SW480 (cell line): Measurements from ENCODE around the gene ITGB7.
"Not testable (repeated sequence)": the region's sequence is repeated elsewhere in the genome, so short reads cannot be mapped to it uniquely, and the experiment has no call there.

Source experiments
- DNase-seq: peaks from one replicate; pipeline ENCODE4 v3.0.0-alpha.2; 2016; ENCODE audit warnings: low spot score

The ITGB7 gene

GRCh38 chr12:53178803-53179202 is 28.2 kb downstream of the ITGB7 start:
- not testable (repeated sequence) for DNase-seq

- DNase-seq: not testable (repeated sequence)
These were observed 29.6 kb downstream of the ITGB7 start for GRCh38 chr12:53177447-53177846.

- no peak for DNase-seq
These were observed 30.3 kb downstream of the ITGB7 start for GRCh38 chr12:53176750-53177149.

- DNase-seq: peak; percentile 66
These were observed 32.1 kb downstream of the ITGB7 start for GRCh38 chr12:53174881-53175491.

GRCh38 chr12:53173085-53173715 is 33.9 kb downstream of the ITGB7 start:
- no peak for DNase-seq

GRCh38 chr12:53172352-53172751 is 34.7 kb downstream of the ITGB7 start:
- DNase-seq: no peak

GRCh38 chr12:53171725-53172329 is 35.2 kb downstream of the ITGB7 start:
- no peak for DNase-seq

- no peak for DNase-seq
These were observed 36.0 kb downstream of the ITGB7 start for GRCh38 chr12:53170876-53171724.

GRCh38 chr12:53170215-53170614 is 36.8 kb downstream of the ITGB7 start:
- DNase-seq: no peak

- DNase-seq: no peak
These were observed 37.4 kb downstream of the ITGB7 start for GRCh38 chr12:53169644-53170043.

- no peak for DNase-seq
These were observed 40.2 kb downstream of the ITGB7 start for GRCh38 chr12:53166837-53167236.

- not testable (repeated sequence) for DNase-seq
These were observed 44.0 kb downstream of the ITGB7 start for GRCh38 chr12:53163008-53163407.

- no peak for DNase-seq
These were observed 45.7 kb downstream of the ITGB7 start for GRCh38 chr12:53161119-53161911.

- no peak for DNase-seq
These were observed 46.4 kb downstream of the ITGB7 start for GRCh38 chr12:53160673-53161072.

GRCh38 chr12:53160000-53160399 is 47.1 kb downstream of the ITGB7 start:
- DNase-seq: no peak

- DNase-seq: peak; percentile 83
These were observed 47.7 kb downstream of the ITGB7 start for GRCh38 chr12:53159195-53159839.

GRCh38 chr12:53152390-53152789 is 54.7 kb downstream of the ITGB7 start:
- no peak for DNase-seq

- DNase-seq: no peak
These were observed 56.0 kb downstream of the ITGB7 start for GRCh38 chr12:53151039-53151438.

GRCh38 chr12:53147653-53148052 is 59.4 kb downstream of the ITGB7 start:
- DNase-seq: no peak

- DNase-seq: no peak
These were observed 59.9 kb downstream of the ITGB7 start for GRCh38 chr12:53147181-53147580.
